ENCODE data around the gene MED4.

Gene MED4, protein sequence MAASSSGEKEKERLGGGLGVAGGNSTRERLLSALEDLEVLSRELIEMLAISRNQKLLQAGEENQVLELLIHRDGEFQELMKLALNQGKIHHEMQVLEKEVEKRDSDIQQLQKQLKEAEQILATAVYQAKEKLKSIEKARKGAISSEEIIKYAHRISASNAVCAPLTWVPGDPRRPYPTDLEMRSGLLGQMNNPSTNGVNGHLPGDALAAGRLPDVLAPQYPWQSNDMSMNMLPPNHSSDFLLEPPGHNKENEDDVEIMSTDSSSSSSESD

DNA sequence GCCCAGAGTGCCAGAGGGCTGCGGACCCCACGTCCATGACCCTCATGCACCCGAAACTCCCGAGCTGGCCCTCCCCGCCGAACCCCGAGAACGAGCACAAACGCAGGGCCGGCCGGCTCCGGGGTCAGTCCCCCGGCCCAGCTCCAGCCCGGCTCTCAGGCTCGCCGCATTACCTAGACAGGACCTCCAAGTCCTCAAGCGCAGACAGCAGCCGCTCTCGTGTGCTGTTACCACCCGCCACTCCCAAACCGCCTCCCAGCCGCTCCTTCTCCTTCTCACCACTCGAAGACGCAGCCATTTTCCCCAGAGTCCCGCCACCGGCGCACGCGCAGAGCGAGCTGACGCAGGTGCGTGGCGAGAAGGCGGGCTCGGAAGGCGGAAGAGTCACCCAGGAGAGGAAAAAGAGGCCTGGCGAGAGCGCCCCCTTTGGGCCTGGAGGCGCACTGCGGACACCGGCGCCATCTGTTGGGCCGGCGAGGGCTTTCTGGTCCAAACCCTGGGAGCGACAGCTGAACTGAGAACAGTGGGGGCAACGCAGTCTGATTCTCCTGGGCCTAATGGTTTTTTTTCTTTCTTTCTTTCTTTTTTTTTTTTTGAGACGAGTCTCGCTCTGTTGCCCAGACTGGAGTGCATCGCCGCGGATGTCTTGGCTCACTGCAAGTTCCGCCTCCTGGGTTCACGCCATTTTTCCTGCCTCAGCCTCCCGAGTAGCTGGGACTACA is at the start of gene MED4:
MED4 (minus strand) TSS at position 324 of the 722 bp plus-strand sequence; CDS start at position 298, 26 bp downstream.
- DNase-seq (ENCODE audit: low read depth), result peak; percentile 97

DNA sequence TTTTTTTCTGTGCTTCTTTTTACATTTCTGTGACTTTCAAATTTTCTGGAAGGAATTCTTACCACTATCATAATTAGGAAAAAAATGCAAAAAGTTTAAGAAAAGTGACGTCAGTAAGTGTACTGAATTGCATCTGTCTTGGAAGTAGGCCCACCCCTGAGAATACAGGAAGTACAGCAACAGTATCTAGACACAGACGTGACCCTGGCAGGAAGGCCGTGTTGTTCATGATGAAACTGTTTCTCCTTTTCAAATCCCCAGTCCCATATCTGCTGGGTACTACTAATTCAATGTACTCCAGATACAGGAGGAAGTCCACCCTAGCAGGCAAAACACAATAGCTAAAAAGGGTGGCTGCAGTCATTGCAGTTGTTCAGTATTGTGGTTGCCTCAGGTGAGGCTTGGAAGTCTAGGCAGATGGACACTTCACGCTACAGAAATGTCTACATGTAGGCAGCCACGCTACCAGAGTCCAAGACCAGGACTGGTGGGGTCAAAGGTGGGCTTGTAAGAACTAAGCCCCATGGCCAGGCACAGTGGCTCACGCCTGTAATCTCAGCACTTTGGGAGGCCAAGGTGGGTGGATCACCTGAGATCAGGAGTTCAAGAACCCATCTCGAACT is 49.6 kb upstream of the MED4 start:
- DNase-seq (ENCODE audit: low read depth), result no peak

DNA sequence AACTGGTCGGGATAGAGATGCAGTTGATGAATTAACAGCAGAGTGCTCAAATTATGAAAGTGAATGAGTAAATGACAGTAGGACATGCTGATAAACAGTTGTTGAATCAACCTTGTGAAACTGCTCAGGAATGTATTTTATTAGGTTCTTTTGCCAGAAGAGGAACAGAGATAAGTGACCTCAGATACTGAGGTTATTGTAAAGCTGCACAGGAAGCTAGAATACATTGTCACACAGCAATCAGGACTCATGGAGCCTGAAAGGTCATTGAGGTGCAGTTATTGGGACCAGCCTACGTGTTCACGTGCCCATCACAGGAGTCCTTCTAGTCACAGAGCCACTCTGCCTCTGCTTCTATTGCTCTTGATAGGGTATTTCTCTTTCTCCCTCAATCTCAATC is 47.5 kb upstream of the MED4 start:
- DNase-seq (ENCODE audit: low read depth), result no peak

DNA sequence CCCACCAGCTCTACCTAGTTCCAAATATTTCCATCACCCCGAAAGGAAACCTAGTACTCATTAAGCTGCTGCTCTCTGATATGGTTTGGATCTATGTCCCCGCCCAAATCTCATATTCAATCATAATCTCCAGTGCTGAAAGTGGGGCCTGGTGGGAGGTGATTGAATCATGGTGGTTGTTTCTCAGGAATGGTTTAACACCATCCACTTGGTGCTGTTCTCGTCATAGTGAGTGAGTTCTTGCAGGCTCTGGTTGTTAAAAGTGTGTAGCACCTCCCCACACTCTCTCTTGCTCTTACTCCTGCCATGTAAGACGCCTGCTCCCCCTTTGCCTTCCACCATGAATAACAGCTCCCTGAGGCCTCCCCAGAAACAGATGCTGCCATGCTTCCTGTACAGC is 43.4 kb upstream of the MED4 start:
- peak; percentile 24 for DNase-seq (ENCODE audit: low read depth)

DNA sequence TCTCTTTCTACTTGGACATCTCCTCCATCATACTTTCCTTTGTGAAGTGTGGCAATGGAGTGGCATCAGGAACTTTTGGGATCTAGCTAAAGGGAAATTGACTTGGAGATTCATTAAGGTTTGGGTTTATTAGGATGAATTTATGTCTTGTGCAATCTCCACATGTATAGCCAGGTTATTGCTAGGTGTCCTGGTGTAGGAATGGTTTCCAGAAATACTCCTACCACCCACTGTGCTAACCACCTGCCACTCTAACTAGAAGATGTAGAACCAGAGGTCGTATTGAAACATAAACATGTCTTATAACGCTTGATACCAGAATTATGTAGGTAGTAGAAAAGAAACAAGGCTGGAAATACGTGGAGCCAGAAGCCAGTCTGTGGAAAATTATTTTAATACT is 38.1 kb upstream of the MED4 start:
- no peak for DNase-seq (ENCODE audit: low read depth)

DNA sequence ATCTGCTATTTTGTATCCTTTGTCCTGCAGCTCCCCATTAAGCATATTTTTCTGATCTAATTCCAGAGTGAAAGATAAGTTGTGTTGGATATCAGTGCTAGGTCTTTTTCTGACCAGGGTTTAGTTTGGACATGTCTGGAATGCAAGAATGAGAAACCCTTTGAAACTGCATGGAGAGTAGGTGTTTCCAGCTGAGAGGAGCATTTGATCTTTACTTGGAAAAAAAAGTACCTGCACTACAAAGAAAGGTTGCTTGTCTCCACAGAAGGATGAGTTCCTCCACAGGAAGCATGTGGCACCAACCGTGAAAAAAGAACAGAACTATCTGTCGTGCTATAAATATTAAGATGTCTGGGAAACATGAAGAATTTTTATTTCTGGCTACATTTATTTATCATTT is 36.6 kb upstream of the MED4 start:
- DNase-seq (ENCODE audit: low read depth), result no peak

DNA sequence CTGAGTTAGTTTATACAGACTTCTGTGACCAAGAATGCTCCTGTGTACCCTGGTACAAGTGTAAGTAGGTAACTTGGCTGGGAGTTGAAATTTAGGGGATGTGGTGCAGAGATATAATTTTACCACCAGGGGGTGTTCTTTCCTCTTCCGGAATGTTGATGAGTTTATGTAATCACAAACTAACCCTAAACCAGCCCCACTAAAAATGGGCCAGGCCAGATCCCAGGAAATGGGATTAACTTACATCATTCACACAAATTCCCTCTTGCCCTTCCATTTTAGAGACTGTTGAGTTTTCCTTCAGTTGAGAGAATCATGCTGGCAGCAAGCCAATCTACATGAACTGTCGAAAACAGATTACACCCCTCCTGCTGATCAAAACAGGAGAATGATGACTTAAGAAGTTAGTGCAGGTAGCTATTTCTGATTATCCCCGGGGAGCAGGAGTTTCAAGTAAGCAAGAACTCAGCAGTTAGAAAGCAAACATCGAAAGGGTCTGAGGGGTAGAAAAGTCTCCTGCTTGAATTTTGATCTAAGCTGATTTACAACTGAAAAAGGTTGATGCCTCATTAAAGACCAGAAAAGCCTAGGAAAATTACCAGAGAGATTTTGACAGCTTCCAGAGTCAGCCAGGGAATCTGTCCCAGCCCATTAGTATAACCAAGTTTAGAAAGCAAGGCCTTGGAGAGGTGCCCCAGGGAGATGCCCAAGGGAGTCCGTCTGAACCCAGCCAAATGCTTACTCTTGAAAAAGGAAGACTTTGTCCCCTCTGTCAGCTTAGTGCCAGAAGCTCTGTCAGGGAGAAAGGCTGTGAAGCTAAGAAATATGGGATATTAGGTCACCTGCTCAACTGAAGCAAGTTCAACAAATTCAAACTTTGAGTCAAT is 32.3 kb upstream of the MED4 start:
- DNase-seq (ENCODE audit: low read depth), result no peak

DNA sequence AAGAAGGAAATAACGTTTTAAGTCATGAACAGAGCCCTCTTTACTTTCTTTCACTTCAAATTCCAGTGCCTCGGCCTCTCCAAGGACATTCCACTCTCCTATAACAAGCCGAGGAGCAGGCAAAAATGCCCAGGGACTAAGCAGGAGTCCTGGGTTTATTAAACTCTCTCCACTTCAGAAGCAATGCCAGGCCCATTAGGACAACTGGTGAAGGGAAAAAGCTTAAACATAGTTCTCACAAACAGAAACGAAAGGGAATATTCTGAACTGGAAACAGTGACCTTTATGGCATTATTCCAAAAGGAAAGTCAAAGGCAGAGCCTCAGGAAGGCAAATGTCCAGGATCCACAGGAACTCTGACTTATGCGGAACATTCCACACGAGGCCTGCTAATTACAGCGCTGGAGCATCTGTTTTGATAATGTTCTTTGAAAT is 30.9 kb upstream of the MED4 start:
- no peak for DNase-seq (ENCODE audit: low read depth)

DNA sequence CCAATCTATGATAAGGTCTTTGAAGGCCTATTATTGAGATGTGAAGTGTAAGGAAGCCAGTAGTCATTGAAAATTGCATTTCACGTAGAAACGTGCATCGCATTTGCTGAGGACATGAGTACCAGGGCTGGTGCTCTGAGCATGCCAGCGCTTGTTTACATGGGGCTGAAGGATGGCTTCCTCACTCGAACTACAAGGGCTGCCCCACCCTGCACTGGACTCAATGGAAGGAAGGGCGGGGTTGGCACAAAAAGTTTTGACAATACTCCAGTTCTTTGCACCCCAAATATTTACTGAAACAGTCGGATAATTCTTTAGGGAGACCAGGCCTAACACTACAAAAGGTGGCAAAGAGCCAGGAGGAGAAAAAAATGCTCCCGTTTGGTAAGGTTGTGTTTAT is 28.9 kb upstream of the MED4 start:
- DNase-seq (ENCODE audit: low read depth), result no peak

DNA sequence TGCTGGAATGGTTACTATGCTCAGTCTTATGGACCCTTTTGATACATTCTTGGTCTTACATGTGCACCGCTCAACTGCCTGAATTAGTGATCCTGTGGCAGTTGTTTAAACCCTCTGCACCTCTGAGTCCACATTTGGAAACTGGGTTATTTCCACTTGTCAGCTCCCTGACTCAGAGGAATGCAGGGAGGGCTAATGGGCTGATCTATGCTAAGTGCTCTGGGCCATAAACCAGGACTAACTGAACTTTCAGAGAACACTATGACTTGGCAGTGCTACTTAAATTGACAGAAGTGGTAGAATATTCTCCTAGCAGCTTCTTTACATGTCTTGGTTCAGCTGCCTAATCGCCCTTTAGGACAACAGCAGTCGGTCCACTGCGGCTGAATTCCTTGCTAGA is 26.8 kb upstream of the MED4 start:
- no peak for DNase-seq (ENCODE audit: low read depth)

DNA sequence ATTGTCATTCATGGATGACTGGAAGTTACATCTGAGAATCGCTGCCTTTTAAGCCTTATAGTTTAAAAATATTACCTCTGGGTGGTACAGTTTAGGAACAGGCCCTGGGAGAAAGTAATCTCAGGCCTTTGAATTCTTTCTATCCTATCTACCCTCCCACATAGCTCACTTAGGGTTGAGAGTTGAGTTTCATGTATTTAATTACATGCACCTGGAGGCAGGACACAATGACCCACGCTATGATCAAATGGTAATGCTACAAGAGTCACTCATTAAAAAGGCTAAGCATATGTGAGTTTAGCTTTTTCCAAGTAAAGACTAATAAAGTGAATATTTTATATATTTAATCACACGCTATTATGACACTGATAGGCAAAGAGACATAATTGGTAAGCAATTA is 25.3 kb upstream of the MED4 start:
- no peak for DNase-seq (ENCODE audit: low read depth)

DNA sequence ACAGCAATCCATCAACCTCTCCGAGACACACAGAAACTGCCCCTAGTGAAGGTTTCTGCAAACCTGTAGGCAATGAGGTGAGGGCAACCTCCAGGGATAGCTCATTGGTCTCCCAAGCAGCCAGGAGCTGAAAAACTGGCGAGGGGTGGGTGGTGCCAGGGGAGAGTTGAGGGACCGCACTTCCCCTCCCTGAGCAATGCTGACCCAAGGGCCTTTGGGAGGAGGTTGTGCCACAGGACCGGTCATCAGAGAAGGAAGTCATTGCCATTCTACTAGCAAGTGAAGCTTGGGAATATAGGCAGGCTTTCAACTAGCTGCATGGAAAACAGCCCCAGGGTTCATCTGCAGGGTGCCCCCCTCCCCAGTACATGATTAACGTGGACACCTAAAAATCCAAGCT is 23.1 kb upstream of the MED4 start:
- no peak for DNase-seq (ENCODE audit: low read depth)

DNA sequence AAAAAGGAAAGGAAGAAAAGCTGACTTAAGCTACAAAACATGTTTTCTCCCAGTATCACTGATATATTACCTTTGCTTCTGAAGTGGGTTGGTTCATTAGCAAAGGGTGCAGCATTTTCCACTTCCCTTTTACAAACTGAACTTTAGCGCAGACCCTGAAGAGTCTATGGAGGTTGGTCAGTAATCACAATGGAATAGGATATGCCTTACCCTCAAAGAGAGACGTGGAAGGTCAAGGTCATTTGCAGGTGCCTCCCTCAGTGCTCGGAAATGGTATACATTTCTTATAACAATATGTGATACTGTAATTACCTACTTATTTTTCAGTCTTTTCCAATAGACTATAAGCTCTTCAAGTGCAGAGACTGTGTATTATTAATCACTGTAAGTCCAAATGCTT is 21.9 kb upstream of the MED4 start:
- DNase-seq (ENCODE audit: low read depth), result no peak

DNA sequence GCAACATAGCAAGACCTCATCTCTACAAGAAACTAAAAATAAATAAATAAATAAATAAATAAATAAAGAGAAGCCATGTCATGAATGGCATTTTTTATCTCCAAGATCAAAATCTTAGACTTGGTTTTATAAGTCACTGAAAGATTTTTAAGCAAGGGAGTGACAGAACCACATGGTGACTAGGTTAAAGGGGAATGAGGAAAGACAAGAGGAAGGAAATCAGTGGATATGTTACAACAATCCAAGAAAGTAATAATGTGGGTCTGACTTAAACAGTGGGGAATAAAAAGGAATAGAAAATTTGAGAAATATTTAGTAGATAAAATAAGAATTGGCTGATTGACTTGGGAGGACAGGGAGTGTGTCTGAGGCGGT is 18.8 kb upstream of the MED4 start:
- no peak for DNase-seq (ENCODE audit: low read depth)

DNA sequence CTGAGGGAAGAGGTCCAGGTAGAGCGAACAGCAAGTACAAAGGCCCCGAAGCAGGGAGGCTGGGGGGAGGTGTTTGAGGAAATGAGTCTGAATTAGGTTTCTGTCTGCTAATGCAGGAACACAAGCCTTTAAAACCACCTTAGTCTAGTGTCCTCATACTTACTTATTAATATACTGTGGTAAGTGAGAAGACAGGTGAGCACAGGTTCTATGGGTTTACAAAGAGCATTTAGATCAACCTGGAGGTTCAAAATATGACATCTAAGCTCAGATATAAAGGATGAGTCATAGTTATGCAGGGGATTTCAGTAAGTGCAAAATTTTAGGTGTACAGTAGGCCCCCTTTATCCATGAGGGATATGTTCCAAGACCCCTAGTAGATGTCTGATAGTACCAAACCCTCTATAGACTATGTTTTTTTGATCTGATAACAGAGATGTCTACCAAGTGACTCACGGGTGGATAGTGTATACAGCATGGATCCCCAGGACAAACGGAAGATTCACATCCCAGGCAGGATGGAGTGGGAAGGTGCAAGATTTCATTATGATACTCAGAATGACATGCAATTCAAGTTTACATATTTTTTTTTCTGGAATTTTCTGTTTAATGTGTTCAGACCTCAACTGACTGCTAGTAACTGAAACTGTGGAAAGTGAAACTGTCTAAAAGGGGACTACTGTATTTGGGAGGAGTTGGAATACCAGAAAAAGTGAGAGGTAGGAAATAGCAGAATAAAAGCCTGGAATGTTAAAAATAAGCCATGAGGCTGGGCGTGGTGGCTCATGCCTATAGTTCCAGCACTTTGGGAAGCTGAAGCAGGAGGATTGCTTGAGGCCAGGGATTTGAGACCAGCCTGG is 18.2 kb upstream of the MED4 start:
- DNase-seq (ENCODE audit: low read depth), result no peak

DNA sequence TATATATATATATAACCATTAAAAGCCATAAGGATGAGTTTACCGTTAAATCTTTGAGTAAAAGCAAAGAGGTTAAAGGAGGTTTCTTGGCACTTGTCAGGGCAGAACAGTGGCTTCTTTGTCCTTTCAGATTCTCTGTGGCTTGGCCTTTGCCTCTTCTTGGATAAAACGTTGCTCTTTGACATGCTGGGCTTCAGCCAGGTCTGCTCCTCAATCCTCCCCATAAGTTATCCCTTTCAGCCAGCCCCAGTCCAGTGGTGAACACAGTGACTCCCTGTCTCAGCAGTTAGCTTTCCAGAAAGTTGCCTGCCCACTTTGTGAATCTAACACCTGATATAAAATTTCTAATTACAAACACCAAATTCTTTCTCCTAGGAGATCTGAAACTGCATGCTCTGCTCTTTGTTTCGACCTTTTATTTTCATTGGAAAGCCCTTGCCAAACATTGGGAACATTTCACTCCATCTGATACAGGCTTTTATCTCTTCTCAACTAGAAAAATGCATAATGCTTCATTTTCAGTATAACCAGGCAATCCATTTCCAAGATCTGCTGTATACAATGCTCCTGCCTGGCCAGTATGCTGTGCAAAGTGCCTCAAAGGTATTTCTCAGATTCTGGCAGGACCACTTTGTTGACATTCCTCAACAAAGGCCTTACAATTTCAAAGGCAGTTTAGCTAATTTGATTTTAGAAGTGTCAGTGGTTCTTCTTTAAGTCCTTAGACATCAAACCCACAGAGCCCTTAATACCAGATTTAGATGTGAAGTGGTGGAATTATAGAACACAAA is 16.2 kb upstream of the MED4 start:
- DNase-seq (ENCODE audit: low read depth), result no peak

DNA sequence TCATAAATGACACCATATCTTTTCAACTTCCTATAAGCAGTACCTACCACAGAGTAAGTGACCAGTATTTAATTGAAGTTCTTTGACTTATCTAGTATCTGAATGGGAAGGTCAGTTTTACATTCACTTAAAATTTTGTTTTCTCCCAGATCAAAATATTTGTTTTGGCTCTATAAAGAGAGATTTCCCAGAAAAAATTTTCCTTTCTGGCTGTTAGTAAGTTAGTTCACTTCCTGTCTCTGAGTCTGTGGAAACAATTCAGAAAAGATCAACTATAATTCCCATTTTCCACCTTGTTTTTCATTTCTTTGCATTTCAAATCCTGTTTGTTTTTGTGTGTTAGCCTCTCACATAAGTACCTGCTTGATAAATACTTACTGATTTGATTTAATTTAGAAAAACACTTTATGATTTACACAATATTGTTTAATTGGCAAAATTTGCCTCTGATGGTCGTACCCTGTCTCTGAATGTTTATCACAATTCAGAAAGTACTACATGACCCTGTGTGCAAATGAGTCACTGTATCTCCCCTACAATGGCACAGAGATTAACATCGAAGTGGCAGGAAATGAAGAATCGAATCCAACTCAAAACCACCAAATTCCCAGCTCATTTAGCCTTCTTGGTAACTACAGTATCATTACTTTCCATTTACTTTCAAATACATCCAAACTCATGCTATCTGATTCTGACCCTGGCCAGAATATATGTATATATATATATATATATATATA is 15.4 kb upstream of the MED4 start:
- no peak for DNase-seq (ENCODE audit: low read depth)

DNA sequence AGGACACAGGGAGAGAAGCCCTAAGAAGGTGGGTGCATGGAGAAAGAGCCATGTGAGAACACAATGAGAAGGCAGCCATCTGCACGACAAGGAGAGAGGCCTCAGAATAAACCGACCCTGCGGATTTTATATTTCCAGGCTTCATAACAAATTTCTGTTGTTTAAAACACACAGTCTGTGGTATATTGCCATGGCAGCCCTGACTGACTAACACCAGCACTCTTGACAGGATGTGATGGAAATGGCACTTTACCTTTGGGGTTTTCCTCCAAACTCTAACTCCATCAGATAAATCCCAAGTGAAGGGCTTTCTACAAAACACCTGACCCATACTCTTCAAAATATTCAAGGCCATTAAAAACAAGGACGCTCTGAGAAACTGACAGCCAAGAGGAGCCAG is 13.2 kb upstream of the MED4 start:
- no peak for DNase-seq (ENCODE audit: low read depth)

DNA sequence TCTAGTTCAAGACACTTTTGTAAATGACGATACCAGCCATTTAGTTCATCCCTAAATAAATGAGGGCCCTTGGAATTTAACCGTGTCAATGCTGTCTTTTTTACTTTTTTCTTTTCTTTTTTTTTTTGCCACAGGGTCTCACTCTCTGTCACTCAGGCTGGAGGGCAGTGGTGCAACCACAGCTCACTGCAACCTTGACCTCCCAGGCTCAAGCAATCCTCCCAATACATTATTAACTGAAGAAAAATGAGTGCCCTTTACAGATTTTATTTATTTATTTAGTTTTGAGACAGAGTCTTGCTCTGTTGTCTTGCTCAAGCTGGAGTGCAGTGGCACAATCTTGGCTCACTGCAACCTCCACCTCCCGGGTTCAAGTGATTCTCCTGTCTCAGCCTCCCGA is 2.9 kb upstream of the MED4 start:
- DNase-seq (ENCODE audit: low read depth), result no peak

DNA sequence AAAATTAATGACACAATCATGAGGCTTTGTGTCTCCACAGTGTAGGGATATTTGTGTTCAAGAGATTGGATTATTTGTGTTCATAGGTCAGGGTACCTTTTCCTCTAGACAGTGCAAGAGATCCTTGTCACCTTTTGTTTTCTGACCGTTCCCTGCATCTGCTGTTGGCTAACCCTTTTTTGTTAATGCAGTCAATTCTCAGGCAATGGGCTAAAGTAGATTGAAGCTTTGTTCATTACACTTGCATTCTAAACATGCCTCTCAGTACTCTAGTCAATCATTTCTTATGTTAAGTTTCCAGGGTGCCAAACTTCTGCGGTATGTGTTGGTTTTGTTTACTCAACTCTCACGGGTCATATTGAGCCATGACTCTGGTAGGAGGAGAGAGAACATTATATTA is 1.8 kb upstream of the MED4 start:
- no peak for DNase-seq (ENCODE audit: low read depth)
